Testis (tissue), 2 donors: ENCODE results near the gene DMD.

Experiments
- POLR2A ChIP-seq: fragments of 450-650 bp; IDR thresholded peaks from one replicate; pipeline ENCODE4 v1.6.1; 2017; ENCODE audit warnings: antibody characterized with exemption, mild to moderate bottlenecking, moderate library complexity
- TF ChIP-seq, protein P1 (sequence below), 3 experiments: fragments of 450-650 bp in 2 of 3; fragments of 200-600 bp in 1 of 3; sonication (generic) in 1 of 3; IDR thresholded peaks; one replicate each; pipeline ENCODE4 v1.5.1; 2016 to 2019; ENCODE audit warnings: antibody characterized with exemption in 3 of 3, mild to moderate bottlenecking in 2 of 3, moderate library complexity in 1 of 3

- TF ChIP-seq, protein P1, sequence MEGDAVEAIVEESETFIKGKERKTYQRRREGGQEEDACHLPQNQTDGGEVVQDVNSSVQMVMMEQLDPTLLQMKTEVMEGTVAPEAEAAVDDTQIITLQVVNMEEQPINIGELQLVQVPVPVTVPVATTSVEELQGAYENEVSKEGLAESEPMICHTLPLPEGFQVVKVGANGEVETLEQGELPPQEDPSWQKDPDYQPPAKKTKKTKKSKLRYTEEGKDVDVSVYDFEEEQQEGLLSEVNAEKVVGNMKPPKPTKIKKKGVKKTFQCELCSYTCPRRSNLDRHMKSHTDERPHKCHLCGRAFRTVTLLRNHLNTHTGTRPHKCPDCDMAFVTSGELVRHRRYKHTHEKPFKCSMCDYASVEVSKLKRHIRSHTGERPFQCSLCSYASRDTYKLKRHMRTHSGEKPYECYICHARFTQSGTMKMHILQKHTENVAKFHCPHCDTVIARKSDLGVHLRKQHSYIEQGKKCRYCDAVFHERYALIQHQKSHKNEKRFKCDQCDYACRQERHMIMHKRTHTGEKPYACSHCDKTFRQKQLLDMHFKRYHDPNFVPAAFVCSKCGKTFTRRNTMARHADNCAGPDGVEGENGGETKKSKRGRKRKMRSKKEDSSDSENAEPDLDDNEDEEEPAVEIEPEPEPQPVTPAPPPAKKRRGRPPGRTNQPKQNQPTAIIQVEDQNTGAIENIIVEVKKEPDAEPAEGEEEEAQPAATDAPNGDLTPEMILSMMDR (IDR thresholded peaks at IDR 0.05) = no peak
- TF ChIP-seq POLR2A = no peak
These were observed 1923.5 kb downstream of the DMD start for GRCh38 chrX:31287861-31288260.
